ENCODE results near the gene PPIF. TPM values are rescaled to one million over a fixed set of nuclear protein-coding genes. Genes with fewer than 3 reads are reported as not detected.

The PPIF gene
- total and polyA plus RNA-seq, 2 of the 13 experiments (the other 11 are each of a cell fraction or from before 2014, with no cell fraction given), result 147 to 157 TPM

DNA sequence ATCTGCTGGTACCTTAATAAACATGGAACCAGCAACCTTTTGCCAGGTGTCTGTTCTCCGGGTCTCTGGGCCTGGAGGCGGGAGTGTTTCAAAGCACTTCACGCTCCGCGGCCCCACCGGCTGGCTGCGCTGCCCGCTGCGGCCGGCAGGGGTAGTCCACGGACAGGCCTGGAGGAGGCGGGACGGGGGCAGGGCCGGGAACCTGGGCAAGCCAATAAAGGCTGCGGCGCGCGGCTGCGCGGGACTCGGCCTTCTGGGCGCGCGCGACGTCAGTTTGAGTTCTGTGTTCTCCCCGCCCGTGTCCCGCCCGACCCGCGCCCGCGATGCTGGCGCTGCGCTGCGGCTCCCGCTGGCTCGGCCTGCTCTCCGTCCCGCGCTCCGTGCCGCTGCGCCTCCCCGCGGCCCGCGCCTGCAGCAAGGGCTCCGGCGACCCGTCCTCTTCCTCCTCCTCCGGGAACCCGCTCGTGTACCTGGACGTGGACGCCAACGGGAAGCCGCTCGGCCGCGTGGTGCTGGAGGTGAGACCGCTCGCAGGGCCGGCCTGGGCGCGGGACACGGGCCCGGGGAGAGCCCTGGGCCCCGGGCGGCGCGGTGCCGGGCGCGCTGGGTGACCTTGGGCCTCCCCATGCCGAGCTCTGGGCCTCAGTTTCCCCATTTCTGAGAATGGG lies at the start of gene PPIF (continued):
- TF ChIP-seq, protein P1, sequence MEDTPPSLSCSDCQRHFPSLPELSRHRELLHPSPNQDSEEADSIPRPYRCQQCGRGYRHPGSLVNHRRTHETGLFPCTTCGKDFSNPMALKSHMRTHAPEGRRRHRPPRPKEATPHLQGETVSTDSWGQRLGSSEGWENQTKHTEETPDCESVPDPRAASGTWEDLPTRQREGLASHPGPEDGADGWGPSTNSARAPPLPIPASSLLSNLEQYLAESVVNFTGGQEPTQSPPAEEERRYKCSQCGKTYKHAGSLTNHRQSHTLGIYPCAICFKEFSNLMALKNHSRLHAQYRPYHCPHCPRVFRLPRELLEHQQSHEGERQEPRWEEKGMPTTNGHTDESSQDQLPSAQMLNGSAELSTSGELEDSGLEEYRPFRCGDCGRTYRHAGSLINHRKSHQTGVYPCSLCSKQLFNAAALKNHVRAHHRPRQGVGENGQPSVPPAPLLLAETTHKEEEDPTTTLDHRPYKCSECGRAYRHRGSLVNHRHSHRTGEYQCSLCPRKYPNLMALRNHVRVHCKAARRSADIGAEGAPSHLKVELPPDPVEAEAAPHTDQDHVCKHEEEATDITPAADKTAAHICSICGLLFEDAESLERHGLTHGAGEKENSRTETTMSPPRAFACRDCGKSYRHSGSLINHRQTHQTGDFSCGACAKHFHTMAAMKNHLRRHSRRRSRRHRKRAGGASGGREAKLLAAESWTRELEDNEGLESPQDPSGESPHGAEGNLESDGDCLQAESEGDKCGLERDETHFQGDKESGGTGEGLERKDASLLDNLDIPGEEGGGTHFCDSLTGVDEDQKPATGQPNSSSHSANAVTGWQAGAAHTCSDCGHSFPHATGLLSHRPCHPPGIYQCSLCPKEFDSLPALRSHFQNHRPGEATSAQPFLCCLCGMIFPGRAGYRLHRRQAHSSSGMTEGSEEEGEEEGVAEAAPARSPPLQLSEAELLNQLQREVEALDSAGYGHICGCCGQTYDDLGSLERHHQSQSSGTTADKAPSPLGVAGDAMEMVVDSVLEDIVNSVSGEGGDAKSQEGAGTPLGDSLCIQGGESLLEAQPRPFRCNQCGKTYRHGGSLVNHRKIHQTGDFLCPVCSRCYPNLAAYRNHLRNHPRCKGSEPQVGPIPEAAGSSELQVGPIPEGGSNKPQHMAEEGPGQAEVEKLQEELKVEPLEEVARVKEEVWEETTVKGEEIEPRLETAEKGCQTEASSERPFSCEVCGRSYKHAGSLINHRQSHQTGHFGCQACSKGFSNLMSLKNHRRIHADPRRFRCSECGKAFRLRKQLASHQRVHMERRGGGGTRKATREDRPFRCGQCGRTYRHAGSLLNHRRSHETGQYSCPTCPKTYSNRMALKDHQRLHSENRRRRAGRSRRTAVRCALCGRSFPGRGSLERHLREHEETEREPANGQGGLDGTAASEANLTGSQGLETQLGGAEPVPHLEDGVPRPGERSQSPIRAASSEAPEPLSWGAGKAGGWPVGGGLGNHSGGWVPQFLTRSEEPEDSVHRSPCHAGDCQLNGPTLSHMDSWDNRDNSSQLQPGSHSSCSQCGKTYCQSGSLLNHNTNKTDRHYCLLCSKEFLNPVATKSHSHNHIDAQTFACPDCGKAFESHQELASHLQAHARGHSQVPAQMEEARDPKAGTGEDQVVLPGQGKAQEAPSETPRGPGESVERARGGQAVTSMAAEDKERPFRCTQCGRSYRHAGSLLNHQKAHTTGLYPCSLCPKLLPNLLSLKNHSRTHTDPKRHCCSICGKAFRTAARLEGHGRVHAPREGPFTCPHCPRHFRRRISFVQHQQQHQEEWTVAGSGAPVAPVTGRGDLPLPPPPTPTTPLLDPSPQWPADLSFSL (CRISPR knock-in tag; IDR thresholded peaks at IDR 0.05), result no peak
- TF ChIP-seq PAX8 (CRISPR knock-in tag; IDR thresholded peaks at IDR 0.05; ENCODE audit: borderline replicate concordance) (no peak), RARA (CRISPR knock-in tag; IDR thresholded peaks at IDR 0.05) (no peak), ZNF274 (CRISPR knock-in tag; IDR thresholded peaks at IDR 0.05) (no peak; the same call in 1 of the 2 replicates), ZNF644 (CRISPR knock-in tag; IDR thresholded peaks at IDR 0.05; ENCODE audit: low read depth) (no peak), ISX (CRISPR knock-in tag; conservative IDR thresholded peaks at IDR 0.05) (peak; percentile 59; the same call in 1 of the 2 replicates), SMARCE1 (IDR thresholded peaks at IDR 0.05; ENCODE audit: borderline replicate concordance) (no peak), GATA4 (IDR thresholded peaks at IDR 0.05; ENCODE audit: borderline replicate concordance, low read depth) (no peak; the same call in 1 of the 2 replicates), ZSCAN31 (CRISPR knock-in tag; IDR thresholded peaks at IDR 0.05; ENCODE audit: low read depth) (peak; percentile 75), ZNF441 (CRISPR knock-in tag; IDR thresholded peaks at IDR 0.05; ENCODE audit: borderline replicate concordance) (peak; percentile 76; the same call in 1 of the 2 replicates), ASH2L (IDR thresholded peaks at IDR 0.05; ENCODE audit: insufficient read length, low read depth, low read length) (peak; percentile 54), HHEX (CRISPR knock-in tag; IDR thresholded peaks at IDR 0.05) (no peak), FOXM1 (CRISPR knock-in tag; IDR thresholded peaks at IDR 0.05) (no peak), PLRG1 (conservative IDR thresholded peaks at IDR 0.05) (no peak)
- TF ChIP-seq, protein P2, sequence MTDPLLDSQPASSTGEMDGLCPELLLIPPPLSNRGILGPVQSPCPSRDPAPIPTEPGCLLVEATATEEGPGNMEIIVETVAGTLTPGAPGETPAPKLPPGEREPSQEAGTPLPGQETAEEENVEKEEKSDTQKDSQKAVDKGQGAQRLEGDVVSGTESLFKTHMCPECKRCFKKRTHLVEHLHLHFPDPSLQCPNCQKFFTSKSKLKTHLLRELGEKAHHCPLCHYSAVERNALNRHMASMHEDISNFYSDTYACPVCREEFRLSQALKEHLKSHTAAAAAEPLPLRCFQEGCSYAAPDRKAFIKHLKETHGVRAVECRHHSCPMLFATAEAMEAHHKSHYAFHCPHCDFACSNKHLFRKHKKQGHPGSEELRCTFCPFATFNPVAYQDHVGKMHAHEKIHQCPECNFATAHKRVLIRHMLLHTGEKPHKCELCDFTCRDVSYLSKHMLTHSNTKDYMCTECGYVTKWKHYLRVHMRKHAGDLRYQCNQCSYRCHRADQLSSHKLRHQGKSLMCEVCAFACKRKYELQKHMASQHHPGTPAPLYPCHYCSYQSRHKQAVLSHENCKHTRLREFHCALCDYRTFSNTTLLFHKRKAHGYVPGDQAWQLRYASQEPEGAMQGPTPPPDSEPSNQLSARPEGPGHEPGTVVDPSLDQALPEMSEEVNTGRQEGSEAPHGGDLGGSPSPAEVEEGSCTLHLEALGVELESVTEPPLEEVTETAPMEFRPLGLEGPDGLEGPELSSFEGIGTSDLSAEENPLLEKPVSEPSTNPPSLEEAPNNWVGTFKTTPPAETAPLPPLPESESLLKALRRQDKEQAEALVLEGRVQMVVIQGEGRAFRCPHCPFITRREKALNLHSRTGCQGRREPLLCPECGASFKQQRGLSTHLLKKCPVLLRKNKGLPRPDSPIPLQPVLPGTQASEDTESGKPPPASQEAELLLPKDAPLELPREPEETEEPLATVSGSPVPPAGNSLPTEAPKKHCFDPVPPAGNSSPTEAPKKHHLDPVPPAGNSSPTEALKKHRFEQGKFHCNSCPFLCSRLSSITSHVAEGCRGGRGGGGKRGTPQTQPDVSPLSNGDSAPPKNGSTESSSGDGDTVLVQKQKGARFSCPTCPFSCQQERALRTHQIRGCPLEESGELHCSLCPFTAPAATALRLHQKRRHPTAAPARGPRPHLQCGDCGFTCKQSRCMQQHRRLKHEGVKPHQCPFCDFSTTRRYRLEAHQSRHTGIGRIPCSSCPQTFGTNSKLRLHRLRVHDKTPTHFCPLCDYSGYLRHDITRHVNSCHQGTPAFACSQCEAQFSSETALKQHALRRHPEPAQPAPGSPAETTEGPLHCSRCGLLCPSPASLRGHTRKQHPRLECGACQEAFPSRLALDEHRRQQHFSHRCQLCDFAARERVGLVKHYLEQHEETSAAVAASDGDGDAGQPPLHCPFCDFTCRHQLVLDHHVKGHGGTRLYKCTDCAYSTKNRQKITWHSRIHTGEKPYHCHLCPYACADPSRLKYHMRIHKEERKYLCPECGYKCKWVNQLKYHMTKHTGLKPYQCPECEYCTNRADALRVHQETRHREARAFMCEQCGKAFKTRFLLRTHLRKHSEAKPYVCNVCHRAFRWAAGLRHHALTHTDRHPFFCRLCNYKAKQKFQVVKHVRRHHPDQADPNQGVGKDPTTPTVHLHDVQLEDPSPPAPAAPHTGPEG (CRISPR knock-in tag; IDR thresholded peaks at IDR 0.05), result peak; percentile 93
- TF ChIP-seq, protein P3, sequence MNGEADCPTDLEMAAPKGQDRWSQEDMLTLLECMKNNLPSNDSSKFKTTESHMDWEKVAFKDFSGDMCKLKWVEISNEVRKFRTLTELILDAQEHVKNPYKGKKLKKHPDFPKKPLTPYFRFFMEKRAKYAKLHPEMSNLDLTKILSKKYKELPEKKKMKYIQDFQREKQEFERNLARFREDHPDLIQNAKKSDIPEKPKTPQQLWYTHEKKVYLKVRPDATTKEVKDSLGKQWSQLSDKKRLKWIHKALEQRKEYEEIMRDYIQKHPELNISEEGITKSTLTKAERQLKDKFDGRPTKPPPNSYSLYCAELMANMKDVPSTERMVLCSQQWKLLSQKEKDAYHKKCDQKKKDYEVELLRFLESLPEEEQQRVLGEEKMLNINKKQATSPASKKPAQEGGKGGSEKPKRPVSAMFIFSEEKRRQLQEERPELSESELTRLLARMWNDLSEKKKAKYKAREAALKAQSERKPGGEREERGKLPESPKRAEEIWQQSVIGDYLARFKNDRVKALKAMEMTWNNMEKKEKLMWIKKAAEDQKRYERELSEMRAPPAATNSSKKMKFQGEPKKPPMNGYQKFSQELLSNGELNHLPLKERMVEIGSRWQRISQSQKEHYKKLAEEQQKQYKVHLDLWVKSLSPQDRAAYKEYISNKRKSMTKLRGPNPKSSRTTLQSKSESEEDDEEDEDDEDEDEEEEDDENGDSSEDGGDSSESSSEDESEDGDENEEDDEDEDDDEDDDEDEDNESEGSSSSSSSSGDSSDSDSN (CRISPR knock-in tag; IDR thresholded peaks at IDR 0.05), result peak; percentile 46; the same call in 1 of the 2 replicates

Measured in HepG2 (cell line).